OCI-LY1 (cell line): ENCODE measurements around the gene CSTF1.

Experiments used
- H2AFZ ChIP-seq: fragments of 200-600 bp; sonication (generic), shearing (Covaris generic); 2 replicates; pipeline ENCODE4 v1.6.0; 2014; ENCODE audit warnings: antibody characterized with exemption, mild to moderate bottlenecking, low read length
- H3F3A ChIP-seq: fragments of 200-600 bp; sonication (generic), shearing (Covaris generic); 2 replicates; pipeline ENCODE4 v1.6.0; 2014; ENCODE audit warnings: mild to moderate bottlenecking, antibody characterized with exemption, low read length, moderate library complexity; ENCODE audit not compliant: insufficient read depth
- H3K27ac ChIP-seq: fragments of 200-600 bp; sonication (generic); 2 replicates; pipeline ENCODE4 v1.5.1; 2014; ENCODE audit warnings: low read length, mixed run types, mild to moderate bottlenecking, low read depth; ENCODE audit not compliant: poor library complexity, severe bottlenecking
- H3K27me3 ChIP-seq: fragments of 200-600 bp; sonication (generic); 2 replicates; pipeline ENCODE4 v1.6.0; 2014; ENCODE audit warnings: antibody characterized with exemption, mild to moderate bottlenecking, low read length, moderate library complexity; ENCODE audit not compliant: insufficient read depth
- H3K36me3 ChIP-seq: fragments of 200-600 bp; sonication (generic); 2 replicates; pipeline ENCODE4 v1.6.1; 2014; ENCODE audit warnings: mild to moderate bottlenecking, antibody characterized with exemption, low read length, moderate library complexity, mixed read lengths; ENCODE audit not compliant: insufficient read depth
- H3K4me1 ChIP-seq: fragments of 200-600 bp; sonication (generic); 2 replicates; pipeline ENCODE4 v1.5.1; 2014; ENCODE audit warnings: mild to moderate bottlenecking, low read length, moderate library complexity; ENCODE audit not compliant: insufficient read depth, severe bottlenecking
- H3K4me2 ChIP-seq: fragments of 200-600 bp; sonication (generic), shearing (Covaris generic); 2 replicates; pipeline ENCODE4 v1.6.1; 2014; ENCODE audit warnings: low read length
- H3K4me3 ChIP-seq: fragments of 200-600 bp; sonication (generic); 2 replicates; pipeline ENCODE4 v1.5.1; 2014; ENCODE audit warnings: low read length, low read depth, mild to moderate bottlenecking, mixed read lengths; ENCODE audit not compliant: poor library complexity, severe bottlenecking
- H3K79me2 ChIP-seq: fragments of 200-600 bp; shearing (Covaris generic); 2 replicates; pipeline ENCODE4 v1.6.1; 2016; ENCODE audit warnings: mixed run types, low read length, mixed read lengths; ENCODE audit not compliant: insufficient read depth
- H3K9ac ChIP-seq: fragments of 200-600 bp; sonication (generic), shearing (Covaris generic); 2 replicates; pipeline ENCODE4 v1.6.1; 2014; ENCODE audit warnings: mild to moderate bottlenecking, low read length, mixed read lengths
- H3K9me2 ChIP-seq: fragments of 200-600 bp; sonication (generic), shearing (Covaris generic); 2 replicates; pipeline ENCODE4 v1.6.1; 2014; ENCODE audit warnings: low read depth, mild to moderate bottlenecking, low read length, mixed read lengths
- H3K9me3 ChIP-seq: fragments of 200-600 bp; shearing (Covaris generic); 2 replicates; pipeline ENCODE4 v1.6.1; 2014; ENCODE audit warnings: low read length, mixed read lengths
- H4K20me1 ChIP-seq: fragments of 200-600 bp; sonication (generic), shearing (Covaris generic); 2 replicates; pipeline ENCODE4 v1.6.0; 2016; ENCODE audit warnings: mild to moderate bottlenecking, low read length; ENCODE audit not compliant: insufficient read depth
- CTCF ChIP-seq: fragments of 200-600 bp; sonication (generic), shearing (Covaris generic); IDR thresholded peaks from 2 replicates; pipeline ENCODE4 v1.5.1; 2017; ENCODE audit warnings: mild to moderate bottlenecking, antibody characterized with exemption, low read length, moderate library complexity, mixed read lengths
- EZH2 ChIP-seq: fragments of 200-600 bp; sonication (generic), shearing (Covaris generic); IDR thresholded peaks from 2 replicates; pipeline ENCODE4 v1.8.0; 2017; ENCODE audit warnings: borderline replicate concordance, mixed run types, mild to moderate bottlenecking, antibody characterized with exemption, low read length, moderate library complexity, mixed read lengths

The CSTF1 gene

GRCh38 chr20:56414842-56415765 is 22.7 kb downstream of the CSTF1 start:
- Histone ChIP-seq H3K9ac (no peak overlapping the region), H3K4me3 (no peak overlapping the region), H3K79me2 (no peaks in the 10 kb centered on the region), H3K27me3 (no peaks in the 10 kb centered on the region), H3K27ac (no peak overlapping the region), H4K20me1 (no peaks in the 10 kb centered on the region), H3F3A (no peaks in the 10 kb centered on the region), H3K9me2 (no peaks in the 10 kb centered on the region), H3K9me3 (no peaks in the 10 kb centered on the region), H3K4me1 (peaks cover 12% of the 10 kb centered on the region), H3K4me2 (no peak overlapping the region), H3K36me3 (no peaks in the 10 kb centered on the region), H2AFZ (no peak overlapping the region)
- TF ChIP-seq CTCF, result no peak
- no peak for TF ChIP-seq EZH2

GRCh38 chr20:56417402-56417801 is 25.0 kb downstream of the CSTF1 start:
- Histone ChIP-seq H3K9ac (no peak overlapping the region), H3K4me2 (no peak overlapping the region), H4K20me1 (no peaks in the 10 kb centered on the region), H3F3A (no peaks in the 10 kb centered on the region), H3K36me3 (no peaks in the 10 kb centered on the region), H3K4me3 (no peak overlapping the region), H3K79me2 (no peaks in the 10 kb centered on the region), H3K27ac (no peak overlapping the region), H3K9me2 (no peaks in the 10 kb centered on the region), H3K9me3 (no peaks in the 10 kb centered on the region), H2AFZ (no peak overlapping the region), H3K27me3 (no peaks in the 10 kb centered on the region), H3K4me1 (no peaks in the 10 kb centered on the region)
- TF ChIP-seq CTCF, result no peak
- no peak for TF ChIP-seq EZH2

GRCh38 chr20:56417911-56418310 is 25.5 kb downstream of the CSTF1 start:
- H3F3A ChIP-seq, result no peaks in the 10 kb centered on the region
- H3K27ac ChIP-seq, result no peak overlapping the region
- H3K27me3 ChIP-seq, result no peaks in the 10 kb centered on the region
- H3K9ac ChIP-seq, result no peak overlapping the region
- H3K9me2 ChIP-seq, result no peaks in the 10 kb centered on the region
- H3K4me1 ChIP-seq, result no peaks in the 10 kb centered on the region
- no peaks in the 10 kb centered on the region for H4K20me1 ChIP-seq
- H3K4me3 ChIP-seq, result no peak overlapping the region
- H3K36me3 ChIP-seq, result no peaks in the 10 kb centered on the region
- no peak overlapping the region for H3K4me2 ChIP-seq
- no peak overlapping the region for H2AFZ ChIP-seq
- no peak for TF ChIP-seq EZH2
- no peak for TF ChIP-seq CTCF
- H3K9me3 ChIP-seq, result no peaks in the 10 kb centered on the region
- no peaks in the 10 kb centered on the region for H3K79me2 ChIP-seq
